ENCODE measurements around the gene DDX60. TPM values are rescaled to one million over a fixed set of nuclear protein-coding genes. Genes with fewer than 3 reads are reported as not detected.
A peak's percentile ranks its signal among the peaks of the same experiment; 100 is the strongest.
"Not testable (repeated sequence)": the region's sequence is repeated elsewhere in the genome, so short reads cannot be mapped to it uniquely, and the experiment has no call there.

Gene DDX60
- polyA plus RNA-seq, 3 donors, result 9.2 to 10.3 (median 10.0) TPM

- DNase-seq, result not testable (repeated sequence)
Measured at GRCh38 chr4:168213511-168213910, 105.0 kb downstream of the DDX60 start.

GRCh38 chr4:168212656-168213055 lies 105.9 kb downstream of the DDX60 start:
- no peak for DNase-seq

DNA sequence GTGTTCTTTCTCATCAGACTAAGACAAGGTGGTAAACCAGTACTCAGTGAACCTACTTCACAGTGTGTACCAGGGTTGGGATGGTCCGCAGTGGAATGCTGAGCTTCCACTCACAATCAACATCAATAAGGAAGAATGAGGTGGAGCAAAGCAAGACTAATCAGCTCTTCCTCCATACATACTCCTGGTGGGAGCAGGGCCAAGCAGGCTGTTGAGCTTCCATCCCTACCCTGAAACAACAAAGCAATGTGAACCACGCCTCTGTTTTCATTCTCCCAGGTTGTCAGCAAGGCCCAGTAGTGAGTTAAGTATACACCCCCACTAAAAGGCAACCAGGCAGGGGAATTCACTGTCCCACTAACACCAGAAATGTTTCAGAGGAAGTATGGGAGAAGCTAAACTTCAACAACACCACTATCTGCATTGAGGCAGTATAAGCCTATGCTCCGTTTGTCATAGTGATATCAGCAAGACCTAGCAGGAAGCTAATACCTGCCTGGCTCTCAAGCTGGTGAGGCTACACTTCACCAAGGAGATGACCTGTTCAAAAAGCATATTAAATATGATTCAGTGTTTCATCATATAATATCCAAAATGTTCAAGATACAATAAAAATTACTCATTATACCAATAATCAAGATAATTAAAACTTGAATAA lies 109.5 kb downstream of the DDX60 start:
- no peak for DNase-seq

DNA sequence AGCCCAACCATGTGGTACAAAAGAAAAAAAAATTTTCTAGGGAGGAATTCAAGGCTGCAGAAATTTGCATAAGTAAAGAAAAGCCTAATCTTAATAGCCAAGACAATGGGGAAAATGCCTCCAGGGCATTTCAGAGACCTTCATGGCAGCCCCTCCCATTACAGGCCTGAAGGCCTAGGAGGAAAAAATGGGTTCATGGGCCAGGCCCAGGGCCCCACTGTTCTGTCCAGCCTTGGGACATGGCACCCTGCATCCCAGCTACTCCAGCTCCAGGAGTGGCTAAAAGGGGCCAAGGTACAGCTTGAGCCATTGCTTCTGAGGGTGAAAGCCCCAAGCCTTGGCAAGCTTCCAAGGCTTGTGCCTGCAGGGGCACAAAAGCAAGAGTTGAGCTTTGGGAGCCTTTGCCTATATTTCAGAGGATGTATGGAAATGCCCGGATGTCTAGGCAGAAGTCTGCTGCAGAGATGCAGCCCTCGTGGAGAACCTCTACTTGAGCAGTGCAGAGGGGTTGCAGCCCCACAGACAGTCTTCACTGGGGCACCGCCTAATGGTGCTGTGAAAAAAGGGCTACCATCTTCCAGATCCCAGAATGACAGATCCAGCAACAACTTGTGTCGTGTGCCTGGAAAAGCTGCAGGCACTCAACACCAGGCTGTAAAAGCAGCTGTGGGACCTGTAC lies 115.2 kb downstream of the DDX60 start:
- DNase-seq, result no peak

DNA sequence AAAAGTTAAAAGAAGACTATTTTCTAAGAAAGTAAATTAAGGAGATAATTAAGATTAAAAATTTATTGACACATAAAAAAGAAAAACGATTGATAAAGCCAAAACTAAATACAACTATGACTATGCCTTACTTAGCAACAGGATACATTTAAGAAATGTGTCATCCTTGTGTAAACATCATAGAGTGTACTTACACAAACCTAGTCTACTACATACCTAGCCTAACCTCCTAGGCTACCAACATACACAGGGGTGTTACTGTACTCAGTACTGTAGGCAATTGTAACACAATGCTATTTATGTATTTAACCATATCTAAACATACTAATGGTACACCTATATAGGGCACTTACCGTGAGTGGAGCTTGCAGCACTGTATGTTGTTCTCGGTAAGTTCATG lies 117.9 kb downstream of the DDX60 start:
- no peak for DNase-seq

DNA sequence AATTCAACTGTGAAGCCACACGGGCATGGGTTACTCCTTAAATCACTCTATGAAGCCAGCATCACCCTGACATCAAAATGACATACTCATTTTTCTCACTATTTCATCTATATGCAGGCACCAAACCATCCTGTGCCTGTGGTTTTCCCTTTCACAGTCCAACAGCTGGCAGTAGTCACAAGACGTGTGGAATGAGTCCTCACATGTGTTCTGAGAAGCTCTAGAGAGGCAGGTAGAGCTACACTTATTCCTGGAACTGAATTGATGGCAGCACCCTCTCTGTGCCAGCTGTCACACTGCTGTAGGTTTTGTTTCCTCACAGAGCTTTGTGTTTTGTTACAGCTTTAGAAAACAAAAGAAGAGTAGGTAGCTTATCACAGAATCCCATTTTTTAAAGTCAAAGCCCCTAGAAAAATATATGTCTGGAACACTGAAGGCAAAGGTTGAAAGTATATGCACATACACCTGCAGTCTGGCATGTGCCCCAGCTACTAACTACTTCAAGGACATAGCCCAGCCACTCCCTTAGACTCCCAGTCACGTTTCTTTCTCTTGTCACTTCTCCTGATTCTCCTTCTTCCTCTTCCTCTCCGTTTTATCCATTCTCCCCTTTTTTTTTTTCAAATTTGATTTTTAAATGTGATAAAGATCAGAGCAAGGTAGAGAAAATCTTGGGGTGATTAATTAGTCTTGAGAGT lies 119.1 kb downstream of the DDX60 start:
- DNase-seq, result no peak

DNA sequence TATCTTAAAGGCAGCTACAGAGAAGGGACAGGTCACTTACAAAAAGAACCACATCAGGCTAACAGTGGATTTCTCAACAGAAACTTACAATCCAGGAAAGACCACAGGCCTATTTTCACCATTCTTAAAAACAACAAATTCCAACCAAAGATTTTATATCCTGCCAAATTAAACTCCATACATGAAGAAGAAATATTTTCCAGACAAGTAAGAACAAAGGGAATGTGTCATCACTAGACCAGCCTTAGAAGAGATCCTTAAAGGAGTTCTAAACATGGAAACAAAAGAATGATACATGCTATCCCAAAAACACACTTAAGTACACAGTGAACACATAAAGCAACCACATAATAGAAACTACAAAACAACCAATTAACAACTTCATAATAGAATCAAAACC lies 120.6 kb downstream of the DDX60 start:
- no peak for DNase-seq

- no peak for DNase-seq
Measured at GRCh38 chr4:168188754-168189153, 129.8 kb downstream of the DDX60 start.

DNA sequence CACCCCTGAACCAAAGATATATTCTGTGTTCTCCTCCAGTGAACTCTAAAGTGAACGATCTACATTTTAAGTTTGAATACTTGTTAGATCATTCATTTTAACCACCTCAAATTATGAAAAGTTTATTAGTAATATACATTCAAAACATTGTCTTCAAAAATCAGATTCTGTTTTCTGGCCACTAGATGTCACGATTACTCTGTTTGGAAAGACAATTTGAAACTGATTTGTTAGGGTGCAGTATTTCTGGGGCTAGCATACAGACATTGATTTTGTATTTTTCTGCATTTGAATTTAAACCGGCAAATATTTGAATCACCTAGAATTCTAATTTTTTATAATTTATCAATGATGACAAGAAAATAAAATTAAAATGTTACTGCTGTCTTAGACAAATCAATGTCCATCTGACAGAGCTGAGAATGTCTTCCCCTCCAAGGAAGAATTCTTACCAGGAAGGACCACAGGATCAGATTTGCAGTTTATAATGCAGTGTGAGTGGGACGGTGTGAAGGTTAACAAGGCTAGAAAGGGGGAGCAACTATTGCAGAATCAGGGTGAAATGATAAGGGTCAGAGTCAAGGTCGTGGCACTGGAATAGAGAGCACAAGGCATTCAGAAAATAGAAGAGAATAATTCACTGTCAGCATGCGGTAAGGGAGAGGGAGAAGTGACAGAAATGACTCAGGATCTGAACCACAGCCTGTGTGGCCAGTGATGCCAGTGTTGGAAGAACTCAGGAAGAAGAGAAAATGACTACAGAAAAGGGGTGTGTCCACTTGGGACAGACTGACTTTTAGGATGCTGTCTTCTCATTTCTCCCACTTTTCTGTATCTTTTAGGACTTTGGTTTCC lies 134.6 kb downstream of the DDX60 start:
- peak; percentile 12 for DNase-seq

GRCh38 chr4:168177546-168178149 lies 140.9 kb downstream of the DDX60 start:
- peak; percentile 12 for DNase-seq

GRCh38 chr4:168174308-168174707 lies 144.2 kb downstream of the DDX60 start:
- DNase-seq, result no peak

GRCh38 chr4:168167714-168168284 lies 150.8 kb downstream of the DDX60 start:
- no peak for DNase-seq

Other genes with a start within 250 kb of the DDX60 start
- gene ANXA10, start 226.2 kb downstream of the DDX60 start, polyA plus RNA-seq (ENCODE audit: insufficient read length in 3 of 3), result under 1 TPM; 0.49 to 0.58 (median 0.53) TPM
- 1 to 10 TPM; 6.1 to 9.6 (median 8.5) TPM for gene DDX60L, start 161.7 kb upstream of the DDX60 start, polyA plus RNA-seq (ENCODE audit: insufficient read length in 3 of 3)
- gene PALLD, start 178.3 kb upstream of the DDX60 start, polyA plus RNA-seq (ENCODE audit: insufficient read length in 3 of 3), result 100 to 1,000 TPM; 173 to 183 (median 177) TPM